PC-9 (cell line): ENCODE results near the gene PCNX3. TPM values are rescaled to one million over a fixed set of nuclear protein-coding genes. Genes with fewer than 3 reads are reported as not detected.

ENCODE experiments used
- BruUV-seq: library from RNA; stranded (reverse); fragments of 400-500 nt; replicated peaks from 2 replicates; lab custom pipeline; 2021; lab: Mats Ljungman, UMichigan
- CTCF ChIA-PET: fragments of 300-600 bp; sonication (Branson Sonifier 250); formaldehyde crosslinking; loops from one replicate; lab custom pipeline; 2022; ENCODE audit warnings: antibody characterized with exemption; lab: Charles Lee
- POLR2A ChIA-PET: fragments of 300-600 bp; sonication (Branson Sonifier 250); formaldehyde crosslinking; loops from one replicate; lab custom pipeline; 2022; ENCODE audit warnings: antibody characterized with exemption; ENCODE audit not compliant: unreplicated experiment; lab: Charles Lee
- DNase-seq, 2 experiments: peaks; one replicate each; pipeline versions ENCODE4 v3.0.0 to v3.0.0-alpha.2; 2015 to 2022; ENCODE audit warnings: mixed read lengths in 1 of 2
- H2AFZ ChIP-seq: fragments of 200-600 bp; sonication (generic); 2 replicates; pipeline ENCODE4 v1.8.1; 2017; ENCODE audit warnings: antibody characterized with exemption
- H3F3A ChIP-seq: fragments of 200-600 bp; sonication (generic); 2 replicates; pipeline ENCODE4 v1.8.1; 2017; ENCODE audit warnings: antibody characterized with exemption, mild to moderate bottlenecking, low read depth; ENCODE audit not compliant: insufficient read depth
- H3K27ac ChIP-seq: fragments of 200-600 bp; sonication (generic); 2 replicates; pipeline ENCODE4 v1.6.1; 2016; ENCODE audit warnings: mixed run types
- H3K27me3 ChIP-seq: fragments of 200-600 bp; sonication (generic); 2 replicates; pipeline ENCODE4 v1.6.1; 2016; ENCODE audit warnings: low read depth, mixed run types; ENCODE audit not compliant: insufficient read depth
- H3K36me3 ChIP-seq: fragments of 200-600 bp; sonication (generic); 2 replicates; pipeline ENCODE4 v1.6.1; 2016; ENCODE audit warnings: low read depth, mixed run types
- H3K4me1 ChIP-seq: fragments of 200-600 bp; sonication (generic); replicated peaks from 2 replicates; pipeline ENCODE4 v1.6.1; 2016; ENCODE audit warnings: mixed run types; ENCODE audit not compliant: insufficient read depth
- H3K4me2 ChIP-seq: fragments of 200-600 bp; sonication (generic); 2 replicates; pipeline ENCODE4 v1.6.1; 2017; ENCODE audit warnings: mixed run types
- H3K4me3 ChIP-seq: fragments of 200-600 bp; sonication (generic); 2 replicates; pipeline ENCODE4 v1.6.1; 2016; ENCODE audit warnings: mixed run types
- H3K79me2 ChIP-seq: fragments of 200-600 bp; sonication (generic); 2 replicates; pipeline ENCODE4 v1.6.1; 2017; ENCODE audit warnings: low read depth, mixed run types
- H3K9me2 ChIP-seq: fragments of 200-600 bp; sonication (generic); 2 replicates; pipeline ENCODE4 v1.8.1; 2017; ENCODE audit warnings: mild to moderate bottlenecking; ENCODE audit not compliant: insufficient read depth
- H3K9me3 ChIP-seq: fragments of 200-600 bp; sonication (generic); 2 replicates; pipeline ENCODE4 v1.8.1; 2016; ENCODE audit warnings: low read depth; ENCODE audit not compliant: insufficient read depth
- H4K20me1 ChIP-seq: fragments of 200-600 bp; sonication (generic); 2 replicates; pipeline ENCODE4 v1.8.1; 2017; ENCODE audit not compliant: insufficient read depth
- EZH2 ChIP-seq: fragments of 200-600 bp; sonication (generic); IDR thresholded peaks from 2 replicates; pipeline ENCODE4 v1.8.0; 2017; ENCODE audit warnings: antibody characterized with exemption, low read depth
- intact Hi-C: fragments of 100-400 bp; cut with micrococcal nuclease; formaldehyde crosslinking; loops from one replicate; pipeline ENCODE4 v1.10.0; 2022; ENCODE audit not compliant: unreplicated experiment
- total RNA-seq: library from RNA; stranded (reverse); gene quantifications from 2 replicates; pipeline ENCODE4 v1.2.3, GENCODE V29; 2021
- TF ChIP-seq, protein P1 (sequence below): fragments of 200-600 bp; sonication (generic); conservative IDR thresholded peaks from 2 replicates; pipeline ENCODE4 v1.6.1; 2017; ENCODE audit warnings: mixed run types, antibody characterized with exemption, mild to moderate bottlenecking, moderate library complexity

PCNX3 gene
- total RNA-seq, 1 experiment from 2014 or later, result 76.9 TPM

GRCh38 chr11:65580031-65580692 lies 35.4 kb upstream of the PCNX3 start:
- peaks cover 23% of the 10 kb centered on the region for H3K4me1 ChIP-seq

DNA sequence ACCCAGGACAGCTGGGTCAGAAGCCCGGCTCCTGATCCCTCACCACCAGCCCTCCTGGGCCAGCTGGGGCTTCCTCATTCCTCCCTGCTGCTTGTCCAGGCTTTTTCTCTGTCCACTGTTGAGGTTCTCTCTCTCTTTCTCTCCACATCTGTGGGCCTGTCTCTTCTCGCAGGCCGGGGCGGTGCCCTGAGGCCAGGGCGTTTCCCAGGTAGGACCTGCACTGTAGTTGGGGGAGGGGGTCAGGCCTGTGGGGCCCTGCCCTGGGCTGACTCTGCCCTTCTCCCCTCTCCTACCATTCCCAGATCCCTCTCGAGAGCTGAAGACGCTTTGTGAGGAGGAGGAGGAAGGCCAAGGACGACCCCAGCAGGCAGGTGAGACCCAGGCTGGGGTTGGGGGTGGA lies 34.8 kb upstream of the PCNX3 start:
- Histone ChIP-seq H3K9me3 (no peaks in the 10 kb centered on the region), H3K4me1 (peaks cover 19% of the 10 kb centered on the region), H3K4me3 (no peak overlapping the region), H4K20me1 (peaks cover 7% of the 10 kb centered on the region; the same call in 1 of the 2 replicates), H3F3A (peaks cover 27% of the 10 kb centered on the region), H3K79me2 (peaks cover 27% of the 10 kb centered on the region), H3K9me2 (no peaks in the 10 kb centered on the region), H2AFZ (no peak overlapping the region), H3K27me3 (no peaks in the 10 kb centered on the region), H3K36me3 (no peaks in the 10 kb centered on the region; the same call in 1 of the 2 replicates), H3K4me2 (no peak overlapping the region), H3K27ac (no peak overlapping the region)
- ChIA-PET CTCF (no interaction called here), POLR2A (no interaction called here)
- TF ChIP-seq, protein P1, sequence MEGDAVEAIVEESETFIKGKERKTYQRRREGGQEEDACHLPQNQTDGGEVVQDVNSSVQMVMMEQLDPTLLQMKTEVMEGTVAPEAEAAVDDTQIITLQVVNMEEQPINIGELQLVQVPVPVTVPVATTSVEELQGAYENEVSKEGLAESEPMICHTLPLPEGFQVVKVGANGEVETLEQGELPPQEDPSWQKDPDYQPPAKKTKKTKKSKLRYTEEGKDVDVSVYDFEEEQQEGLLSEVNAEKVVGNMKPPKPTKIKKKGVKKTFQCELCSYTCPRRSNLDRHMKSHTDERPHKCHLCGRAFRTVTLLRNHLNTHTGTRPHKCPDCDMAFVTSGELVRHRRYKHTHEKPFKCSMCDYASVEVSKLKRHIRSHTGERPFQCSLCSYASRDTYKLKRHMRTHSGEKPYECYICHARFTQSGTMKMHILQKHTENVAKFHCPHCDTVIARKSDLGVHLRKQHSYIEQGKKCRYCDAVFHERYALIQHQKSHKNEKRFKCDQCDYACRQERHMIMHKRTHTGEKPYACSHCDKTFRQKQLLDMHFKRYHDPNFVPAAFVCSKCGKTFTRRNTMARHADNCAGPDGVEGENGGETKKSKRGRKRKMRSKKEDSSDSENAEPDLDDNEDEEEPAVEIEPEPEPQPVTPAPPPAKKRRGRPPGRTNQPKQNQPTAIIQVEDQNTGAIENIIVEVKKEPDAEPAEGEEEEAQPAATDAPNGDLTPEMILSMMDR, result no peak
- no peak for TF ChIP-seq EZH2
- BruUV-seq, result no TSS peak
- intact Hi-C loops, result no loop called here
- no peak for DNase-seq

More at GRCh38 chr11:65580031-65580692, 35.4 kb upstream of the PCNX3 start:
- BruUV-seq, result no TSS peak
- H3K9me2 ChIP-seq, result no peaks in the 10 kb centered on the region
- TF ChIP-seq EZH2, result no peak
- TF ChIP-seq, protein P1, result no peak
- ChIA-PET CTCF (no interaction called here), POLR2A (no interaction called here)
- H3K27me3 ChIP-seq, result no peaks in the 10 kb centered on the region
- peaks cover 32% of the 10 kb centered on the region for H3F3A ChIP-seq
- H4K20me1 ChIP-seq, result peaks cover 7% of the 10 kb centered on the region; the same call in 1 of the 2 replicates
- H3K9me3 ChIP-seq, result no peaks in the 10 kb centered on the region
- no peak overlapping the region for H2AFZ ChIP-seq
- no peak overlapping the region for H3K4me3 ChIP-seq
- DNase-seq, result no peak
- no peaks in the 10 kb centered on the region; the same call in 1 of the 2 replicates for H3K36me3 ChIP-seq
- H3K4me2 ChIP-seq, result no peak overlapping the region
- H3K27ac ChIP-seq, result no peak overlapping the region
- intact Hi-C loops, result no loop called here
- H3K79me2 ChIP-seq, result peaks cover 27% of the 10 kb centered on the region

- intact Hi-C loops, result no loop called here
- Histone ChIP-seq H3F3A (peaks cover 27% of the 10 kb centered on the region; the same call in 1 of the 2 replicates), H3K9me2 (no peaks in the 10 kb centered on the region), H4K20me1 (peaks cover 7% of the 10 kb centered on the region; the same call in 1 of the 2 replicates), H2AFZ (no peak overlapping the region), H3K27ac (no peak overlapping the region), H3K4me2 (no peak overlapping the region), H3K4me1 (peaks cover 12% of the 10 kb centered on the region), H3K36me3 (no peaks in the 10 kb centered on the region; the same call in 1 of the 2 replicates), H3K79me2 (peaks cover 18% of the 10 kb centered on the region), H3K27me3 (no peaks in the 10 kb centered on the region), H3K9me3 (no peaks in the 10 kb centered on the region), H3K4me3 (no peak overlapping the region)
- no TSS peak for BruUV-seq
- no peak for DNase-seq
- TF ChIP-seq EZH2, result no peak
- ChIA-PET POLR2A (no interaction called here), CTCF (no interaction called here)
Measured at GRCh38 chr11:65581928-65582327, 33.6 kb upstream of the PCNX3 start.
